Prostate gland (tissue), 2 donors: ENCODE results near the gene TLDC2.

Experiments
- CTCF ChIP-seq, 4 experiments: fragments of 200-600 bp in 2 of 4; fragments of 450-650 bp in 2 of 4; sonication (generic) in 2 of 4; IDR thresholded peaks; 1 replicate in 3 of 4; 2 replicates in 1 of 4; pipeline ENCODE4 v1.5.1; 2016 to 2019; ENCODE audit warnings: antibody characterized with exemption in 4 of 4, mild to moderate bottlenecking in 2 of 4, moderate library complexity in 2 of 4
- POLR2A ChIP-seq: fragments of 450-650 bp; IDR thresholded peaks from one replicate; pipeline ENCODE4 v1.6.1; 2016; ENCODE audit warnings: antibody characterized with exemption, mild to moderate bottlenecking
- POLR2AphosphoS5 ChIP-seq: sonication (generic); formaldehyde crosslinking; IDR thresholded peaks from one replicate; pipeline ENCODE4 v1.6.1; 2017; ENCODE audit warnings: antibody characterized with exemption

DNA sequence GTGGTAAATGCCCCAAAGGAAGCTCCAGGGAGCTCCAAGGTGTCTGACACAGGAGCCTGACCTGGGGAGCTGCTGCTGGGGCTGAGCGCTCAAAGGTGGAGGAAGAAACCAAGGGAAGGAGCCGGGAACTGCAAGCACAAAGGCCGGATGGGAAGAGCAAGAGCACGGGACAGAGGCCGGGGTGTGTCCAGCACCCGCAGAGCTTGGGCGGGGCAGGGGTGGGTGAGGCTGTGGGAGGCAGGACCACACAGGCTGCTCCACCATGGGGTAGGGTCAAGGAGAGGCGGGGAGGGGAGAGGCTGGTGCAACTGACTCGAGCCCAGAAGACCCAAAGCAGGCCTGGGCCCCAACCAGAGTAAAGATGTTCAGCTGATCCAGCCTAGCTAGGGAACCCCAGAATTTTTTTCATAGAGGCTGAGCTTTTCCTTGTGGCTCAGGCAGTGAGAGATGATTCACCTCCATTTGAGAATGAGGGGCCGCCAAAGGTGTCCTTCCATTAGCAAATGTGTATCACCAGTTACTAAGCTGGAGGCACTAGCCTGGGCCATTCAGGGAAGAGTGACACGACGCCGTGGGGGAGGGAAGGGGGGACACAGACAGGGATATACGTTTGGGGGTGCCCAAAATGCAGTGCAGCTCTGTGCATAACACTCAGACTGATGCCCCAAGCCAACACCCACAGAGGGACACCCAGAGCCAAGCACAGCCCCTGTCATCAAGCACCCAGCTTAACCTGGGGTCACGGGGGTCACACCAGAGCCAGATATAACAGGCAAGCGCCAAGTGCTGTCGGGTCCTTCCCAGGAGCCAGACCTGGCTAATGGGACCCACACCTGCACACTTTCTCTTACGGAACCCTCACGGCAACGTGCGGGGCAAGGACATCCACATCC lies 21.3 kb upstream of the TLDC2 start:
- TF ChIP-seq POLR2A (no peak), CTCF (IDR thresholded peaks at IDR 0.05) (no peak), POLR2AphosphoS5 (no peak)
